Measurements from ENCODE around the gene PHF20. TPM values are rescaled to one million over a fixed set of nuclear protein-coding genes. Genes with fewer than 3 reads are reported as not detected.

The PHF20 gene
- total and polyA plus RNA-seq, 2 donors (not counting 3 experiments of a cell fraction or from before 2014, with no cell fraction given) = 25.0 to 45.8 TPM

DNA sequence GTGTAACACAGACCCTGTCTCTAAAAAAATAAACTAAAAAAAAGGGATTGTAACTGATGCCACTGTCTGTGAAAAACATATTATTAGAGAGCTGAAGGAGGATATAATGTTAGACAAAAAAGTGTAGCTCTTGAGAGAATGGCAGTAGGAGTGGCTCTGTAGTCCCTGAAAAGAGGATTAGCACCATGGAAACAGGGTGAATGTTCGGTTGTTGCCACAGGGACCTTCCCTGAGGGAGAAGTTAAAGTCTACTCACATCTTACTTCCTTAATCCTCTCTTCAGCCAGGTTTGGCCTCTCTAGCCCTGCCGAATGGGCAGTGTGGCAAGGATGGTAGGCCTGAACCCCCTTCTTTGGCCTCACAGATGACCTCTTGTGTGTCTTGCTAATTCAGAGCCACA lies 170.4 kb downstream of the PHF20 start:
- DNase-seq (ENCODE audit: low read depth, low spot score) (no peak), FAIRE-seq (no peak)
- no TSS peak for BruUV-seq (replicated peaks)
- no peak for TF ChIP-seq MYC (IDR thresholded peaks at IDR 0.05; ENCODE audit: low read depth, low read length)
- TF ChIP-seq EZH2 (IDR thresholded peaks at IDR 0.05; ENCODE audit: borderline replicate concordance, low read depth, low read length, severe bottlenecking) = no peak
- no peak for TF ChIP-seq JUN (IDR thresholded peaks at IDR 0.05; ENCODE audit: borderline replicate concordance, insufficient read depth, insufficient read length, low read depth)
- no peak for TF ChIP-seq GATA2 (IDR thresholded peaks at IDR 0.05; ENCODE audit: insufficient read depth, insufficient read length, low read depth, low read length)
- TF ChIP-seq FOS (IDR thresholded peaks at IDR 0.05; ENCODE audit: borderline replicate concordance, insufficient read depth, low read length) = no peak
- TF ChIP-seq, protein P1, sequence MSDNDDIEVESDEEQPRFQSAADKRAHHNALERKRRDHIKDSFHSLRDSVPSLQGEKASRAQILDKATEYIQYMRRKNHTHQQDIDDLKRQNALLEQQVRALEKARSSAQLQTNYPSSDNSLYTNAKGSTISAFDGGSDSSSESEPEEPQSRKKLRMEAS (IDR thresholded peaks at IDR 0.05; ENCODE audit: insufficient read depth, insufficient read length) = no peak
- no peak for TF ChIP-seq POLR2AphosphoS5 (IDR thresholded peaks at IDR 0.05; ENCODE audit: insufficient read depth, low read depth, low read length)
- TF ChIP-seq, protein P2, sequence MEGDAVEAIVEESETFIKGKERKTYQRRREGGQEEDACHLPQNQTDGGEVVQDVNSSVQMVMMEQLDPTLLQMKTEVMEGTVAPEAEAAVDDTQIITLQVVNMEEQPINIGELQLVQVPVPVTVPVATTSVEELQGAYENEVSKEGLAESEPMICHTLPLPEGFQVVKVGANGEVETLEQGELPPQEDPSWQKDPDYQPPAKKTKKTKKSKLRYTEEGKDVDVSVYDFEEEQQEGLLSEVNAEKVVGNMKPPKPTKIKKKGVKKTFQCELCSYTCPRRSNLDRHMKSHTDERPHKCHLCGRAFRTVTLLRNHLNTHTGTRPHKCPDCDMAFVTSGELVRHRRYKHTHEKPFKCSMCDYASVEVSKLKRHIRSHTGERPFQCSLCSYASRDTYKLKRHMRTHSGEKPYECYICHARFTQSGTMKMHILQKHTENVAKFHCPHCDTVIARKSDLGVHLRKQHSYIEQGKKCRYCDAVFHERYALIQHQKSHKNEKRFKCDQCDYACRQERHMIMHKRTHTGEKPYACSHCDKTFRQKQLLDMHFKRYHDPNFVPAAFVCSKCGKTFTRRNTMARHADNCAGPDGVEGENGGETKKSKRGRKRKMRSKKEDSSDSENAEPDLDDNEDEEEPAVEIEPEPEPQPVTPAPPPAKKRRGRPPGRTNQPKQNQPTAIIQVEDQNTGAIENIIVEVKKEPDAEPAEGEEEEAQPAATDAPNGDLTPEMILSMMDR (IDR thresholded peaks at IDR 0.05; ENCODE audit: extremely low read depth in 1 of 2, insufficient read depth in 1 of 2, low read depth in 1 of 2, low read length in 2 of 2) = no peak
- no peak for TF ChIP-seq POLR2A (IDR thresholded peaks at IDR 0.05; ENCODE audit: low read depth, low read length)
- Histone ChIP-seq H3K79me2 (ENCODE audit: control insufficient read depth, insufficient read depth, low read length) (no peaks in the 10 kb centered on the region), H3K9ac (replicated peaks; ENCODE audit: extremely low read depth, insufficient read depth, low read length) (no peak overlapping the region), H3K36me3 (ENCODE audit: control insufficient read depth in 2 of 2, extremely low read depth in 1 of 2, insufficient read depth in 2 of 2, low read length in 2 of 2) (peaks cover 0 to 19% of the 10 kb centered on the region in 2 experiments), H3K9me3 (replicated peaks; ENCODE audit: control insufficient read depth, insufficient read depth, low read length) (no peaks in the 10 kb centered on the region), H3K27ac (ENCODE audit: insufficient read depth, low read depth, low read length) (no peak overlapping the region), H4K20me1 (replicated peaks; ENCODE audit: control insufficient read depth, extremely low read depth, insufficient read depth, low read length) (no peaks in the 10 kb centered on the region), H3K27me3 (ENCODE audit: control insufficient read depth in 2 of 2, insufficient read depth in 2 of 2, low read length in 2 of 2) (no peaks in the 10 kb centered on the region), H3K9me1 (replicated peaks; ENCODE audit: control insufficient read depth, extremely low read depth, insufficient read depth, low read length) (no peaks in the 10 kb centered on the region), H3K4me1 (ENCODE audit: control insufficient read depth, extremely low read depth, insufficient read depth, low read length) (no peaks in the 10 kb centered on the region), H3K4me3 (replicated peaks in 1 of 3; ENCODE audit: insufficient read depth in 1 of 3, low read depth in 1 of 3, low read length in 3 of 3) (no peak overlapping the region), H3K4me2 (ENCODE audit: insufficient read depth, low read length) (no peak overlapping the region), H2AFZ (ENCODE audit: low read depth, low read length) (no peak overlapping the region)
- CTCF ChIA-PET = interaction anchor here (2.4 kb wide), 1 partner anchor 12 kb away, joined by 9 read pairs; the partner anchor contains the start of gene SCAND1
- POLR2A ChIA-PET = interaction anchor here (1.0 kb wide), 1 partner anchor 12 kb away, joined by 5 read pairs; the partner anchor contains the start of gene SCAND1
- dilution Hi-C loops (cut with MboI; ENCODE audit: extremely low pct_ligation_motif_present, low sequenced_read_pairs) (no loop called here), intact Hi-C loops (cut with micrococcal nuclease) (no loop called here)
